GM19372 (cell line): ENCODE results near the gene RNASE4.
"Not testable (repeated sequence)": the region's sequence is repeated elsewhere in the genome, so short reads cannot be mapped to it uniquely, and the experiment has no call there.

Source experiments
- ATAC-seq: cut with Tn5 transposase; IDR thresholded peaks from one replicate; pipeline ENCODE4 v1.9.1; 2021; ENCODE audit warnings: mild to moderate bottlenecking, low read depth, moderate library complexity; ENCODE audit not compliant: unreplicated experiment

RNASE4 gene

DNA sequence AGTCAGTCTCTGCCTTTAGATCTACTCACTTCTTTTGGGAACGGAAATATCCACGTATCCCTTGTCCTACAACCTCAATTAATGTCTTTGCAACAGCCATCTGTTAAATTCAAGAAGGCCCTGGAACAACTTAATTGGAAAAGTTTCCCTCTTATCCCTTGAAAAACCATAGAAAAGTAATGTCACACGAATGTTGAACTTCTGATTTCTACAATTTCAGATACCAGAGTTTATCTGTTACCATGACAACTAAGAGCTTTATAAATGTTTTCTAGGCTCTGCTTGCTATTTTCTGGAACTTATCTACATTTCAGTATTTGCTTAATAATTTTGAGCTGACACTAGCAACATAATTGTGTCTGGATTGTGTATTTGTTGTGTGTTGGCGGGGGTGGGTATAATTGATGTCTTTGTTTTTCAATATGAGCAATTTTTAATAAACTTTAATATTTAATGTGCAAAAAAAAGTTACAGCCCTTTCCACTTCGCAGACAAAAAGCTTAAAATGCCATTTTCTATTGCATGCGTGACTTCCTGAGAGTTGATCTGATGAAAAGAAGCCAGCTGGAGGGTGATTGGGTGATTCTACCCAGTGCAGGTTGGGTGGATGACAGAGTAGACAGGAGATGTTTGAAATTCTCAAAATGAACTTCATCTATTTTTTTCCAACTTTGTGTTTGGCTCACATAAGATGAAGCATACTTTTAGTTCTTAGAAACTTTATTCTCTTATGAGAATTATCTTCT lies 49.5 kb downstream of the RNASE4 start:
- no peak for ATAC-seq

DNA sequence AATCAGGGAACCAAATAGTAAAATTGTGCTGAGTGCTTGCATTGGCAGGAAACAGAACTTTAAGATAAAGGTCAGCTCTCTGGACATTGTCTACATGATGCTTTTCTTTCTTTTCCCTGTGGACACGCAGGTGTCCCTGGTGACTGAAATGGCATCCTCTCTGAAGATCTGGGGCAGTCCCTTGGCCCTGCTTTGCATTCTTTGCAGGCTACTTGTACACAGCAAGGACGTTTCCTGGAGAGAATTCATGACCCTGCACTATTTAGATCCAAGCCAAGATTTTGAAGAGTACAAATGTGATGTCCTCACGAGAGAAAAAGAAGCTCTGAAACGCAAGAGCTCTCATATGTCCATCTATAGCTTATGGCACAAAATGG lies 50.1 kb downstream of the RNASE4 start:
- ATAC-seq, result no peak

DNA sequence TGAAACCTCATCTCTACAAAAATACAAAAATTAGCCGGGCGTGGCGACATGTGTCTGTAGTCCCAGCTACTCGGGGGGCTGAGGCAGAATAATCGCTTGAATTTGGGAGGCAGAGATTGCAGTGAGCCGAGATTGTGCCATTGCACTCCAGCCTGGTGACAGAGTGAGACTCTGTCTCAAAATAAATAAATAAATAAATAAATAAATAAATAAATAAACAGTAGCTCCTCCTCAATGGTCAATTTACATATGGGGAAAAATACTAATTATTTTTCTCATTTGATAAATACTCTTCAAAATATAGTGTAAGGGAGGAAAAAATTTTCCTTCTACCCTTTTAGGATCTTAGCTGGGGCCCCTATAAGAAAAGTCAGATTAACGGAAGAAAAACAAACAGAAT lies 53.9 kb downstream of the RNASE4 start:
- ATAC-seq, result not testable (repeated sequence)

DNA sequence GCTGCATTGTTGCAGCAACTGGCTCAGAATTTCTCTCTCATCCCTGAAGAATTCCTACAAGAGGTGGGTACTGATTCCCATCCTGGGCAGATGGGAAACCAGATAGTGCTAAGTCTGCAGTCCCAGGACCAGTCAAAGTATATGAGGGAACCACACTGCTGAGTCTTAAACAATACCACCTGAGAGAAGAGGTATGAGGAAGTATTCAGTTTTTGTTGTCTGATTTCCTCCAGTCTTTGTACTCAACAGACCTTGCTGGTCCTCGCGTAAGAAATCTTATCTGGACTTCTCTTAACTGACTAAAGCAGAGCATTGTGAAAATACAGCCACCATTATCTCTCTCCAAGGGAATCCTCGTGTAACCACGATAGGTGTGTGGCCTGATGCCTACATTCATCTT lies 57.8 kb downstream of the RNASE4 start:
- no peak for ATAC-seq

DNA sequence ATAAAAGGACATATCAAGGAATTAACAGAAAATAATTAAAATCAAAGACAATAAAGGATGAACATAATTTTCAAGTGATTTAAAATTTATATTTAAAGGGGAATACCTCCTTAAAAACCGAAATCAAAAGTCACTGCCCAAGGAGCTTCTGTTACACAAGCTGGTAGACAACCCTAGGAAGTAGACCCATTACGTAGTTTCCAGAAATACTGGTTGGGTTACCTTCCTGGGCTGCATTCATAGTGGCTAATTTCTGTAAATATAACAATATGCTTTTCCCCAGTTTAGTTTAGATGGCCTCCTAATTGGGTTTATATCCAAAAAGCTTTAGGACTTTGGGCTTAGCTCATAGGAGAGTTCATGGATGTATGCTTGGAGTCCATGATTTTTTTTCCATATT lies 59.2 kb downstream of the RNASE4 start:
- no peak for ATAC-seq

DNA sequence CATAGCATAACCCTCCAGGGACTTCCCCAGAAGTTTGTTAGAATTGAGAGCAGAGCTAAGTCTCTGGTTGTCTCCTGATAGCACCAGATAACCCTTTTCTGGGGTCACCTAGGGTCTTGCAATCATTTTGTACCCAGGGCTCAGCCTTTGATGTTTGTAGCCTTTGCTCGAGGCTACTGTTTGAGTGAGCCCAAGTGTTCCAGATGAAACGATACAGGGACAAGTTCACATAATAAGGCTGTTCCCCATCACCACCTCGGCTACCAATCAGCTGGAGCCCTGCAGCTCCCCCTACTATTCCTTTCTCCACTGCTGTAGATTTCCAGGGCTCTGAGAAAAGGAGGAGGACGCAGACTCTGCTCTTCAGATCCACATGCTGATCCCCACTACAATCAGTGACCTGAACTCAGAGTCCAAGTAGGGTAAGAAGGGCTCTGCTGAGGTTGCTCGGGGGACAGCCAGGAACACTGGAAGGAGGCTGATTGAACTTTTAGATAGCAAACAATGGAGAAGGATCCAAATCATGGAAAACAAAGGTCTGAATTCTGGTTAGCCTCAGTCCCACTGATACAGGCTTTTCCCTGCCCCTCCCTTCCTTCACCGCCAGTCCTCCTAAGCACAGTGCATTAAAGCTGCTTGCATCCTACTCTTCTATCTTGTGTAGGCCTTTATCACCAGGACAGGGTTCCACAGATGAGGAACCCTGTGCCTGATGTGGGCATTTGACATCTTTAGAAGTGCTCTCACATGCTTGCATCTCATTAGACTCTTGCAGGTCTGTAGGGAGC lies 61.4 kb downstream of the RNASE4 start, which contains the start of gene EDDM3A:
Gene EDDM3A, plus strand, starts transcription at position 317 of the 788 bp plus-strand sequence. CDS start 1,694 bp downstream, outside the sequence.
- no peak for ATAC-seq

DNA sequence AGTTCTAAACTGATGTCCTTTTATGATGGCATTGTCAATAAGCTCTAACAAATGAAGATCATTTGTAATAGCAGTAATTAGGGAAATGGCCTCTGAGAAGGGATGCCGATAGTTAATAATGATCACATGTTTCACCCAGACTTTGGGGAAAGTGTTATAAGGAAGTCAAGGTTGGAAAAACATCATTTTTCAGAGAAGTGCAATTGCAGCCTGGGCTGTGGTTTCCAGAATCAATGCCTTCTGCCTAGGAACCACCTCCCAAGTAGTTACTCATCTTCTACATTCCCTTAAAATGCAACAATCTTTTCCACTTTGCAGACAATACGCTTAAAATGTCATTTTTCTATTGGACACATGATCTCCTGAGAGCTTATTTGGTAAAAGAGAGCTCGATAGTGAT lies 62.2 kb downstream of the RNASE4 start:
- no peak for ATAC-seq

DNA sequence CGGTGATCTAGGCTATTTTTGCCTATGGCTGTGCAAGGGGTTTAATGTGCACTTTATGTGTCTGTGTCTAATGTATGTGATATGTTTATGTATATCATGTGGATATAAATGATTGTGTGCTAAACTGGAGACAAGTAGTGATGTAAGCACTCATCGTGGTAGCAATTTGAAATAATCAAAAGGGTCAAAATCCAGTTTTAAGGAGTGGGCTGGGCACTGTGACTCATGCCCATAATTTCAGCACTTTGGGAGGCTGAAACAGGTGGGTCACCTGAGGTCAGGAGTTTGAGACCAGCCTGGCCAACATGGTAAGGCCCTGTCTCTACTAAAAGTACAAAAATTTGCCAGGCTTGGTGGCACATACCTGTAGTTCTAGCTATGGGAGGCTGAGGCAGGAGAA lies 64.1 kb downstream of the RNASE4 start:
- ATAC-seq, result no peak

DNA sequence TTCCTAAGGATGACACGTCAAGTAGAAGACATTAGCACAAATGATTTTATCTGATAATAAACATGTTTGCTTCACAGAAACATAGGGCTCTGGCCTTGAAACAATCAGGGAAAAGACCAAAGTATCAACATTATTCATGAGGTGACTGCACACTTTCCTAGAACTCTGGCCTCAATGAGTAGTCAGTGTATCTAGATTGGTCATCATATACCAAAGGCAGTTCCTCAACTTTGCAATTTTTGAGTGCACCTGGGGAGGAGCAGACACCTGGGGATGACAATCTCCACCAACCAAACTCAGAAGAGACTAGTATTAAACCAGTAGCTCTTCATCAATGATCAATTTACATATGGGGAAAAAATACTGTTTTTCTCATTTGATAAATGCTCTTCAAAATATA lies 65.8 kb downstream of the RNASE4 start:
- ATAC-seq, result no peak
